ENCODE measurements around the gene RPS15.

- TF ChIP-seq CTCF (IDR thresholded peaks at IDR 0.05; ENCODE audit: extremely low read depth in 1 of 2, insufficient read depth in 1 of 2, low read depth in 1 of 2, low read length in 2 of 2) (no peak), POLR2AphosphoS5 (IDR thresholded peaks at IDR 0.05; ENCODE audit: insufficient read depth, low read depth, low read length) (no peak), MYC (IDR thresholded peaks at IDR 0.05; ENCODE audit: low read depth, low read length) (no peak), POLR2A (IDR thresholded peaks at IDR 0.05; ENCODE audit: low read depth, low read length) (no peak), MAX (IDR thresholded peaks at IDR 0.05; ENCODE audit: insufficient read depth, insufficient read length) (no peak), EZH2 (IDR thresholded peaks at IDR 0.05; ENCODE audit: borderline replicate concordance, low read depth, low read length, severe bottlenecking) (no peak)
These were observed 18.1 kb downstream of the RPS15 start for GRCh38 chr19:1456121-1456900.
